HepG2 (cell line): ENCODE data around the gene SLC16A3. TPM values are rescaled to one million over a fixed set of nuclear protein-coding genes. Genes with fewer than 3 reads are reported as not detected.

Source experiments
- ATF7-NPFF ChIP-seq: sonication (generic); formaldehyde crosslinking; IDR thresholded peaks from 2 replicates; pipeline ENCODE4 v1.8.1; 2023; ENCODE audit warnings: mild to moderate bottlenecking, low read depth, missing genetic modification reagents, moderate library complexity
- HNRNPL ChIP-seq: fragments of 200-400 bp; formaldehyde crosslinking; IDR thresholded peaks from 2 replicates; pipeline ENCODE4 v1.6.1; 2017; ENCODE audit warnings: mild to moderate bottlenecking, low read depth, low read length
- NCOA1 ChIP-seq: sonication (generic); formaldehyde crosslinking; IDR thresholded peaks from 2 replicates; pipeline ENCODE4 v1.9.0; 2021; ENCODE audit warnings: missing genetic modification reagents
- TOE1 ChIP-seq: sonication (generic); formaldehyde crosslinking; IDR thresholded peaks from 2 replicates; pipeline ENCODE4 v1.4.0; 2020; ENCODE audit warnings: mild to moderate bottlenecking, missing genetic modification reagents
- ZNF543 ChIP-seq: sonication (generic); formaldehyde crosslinking; IDR thresholded peaks from 2 replicates; pipeline ENCODE4 v1.4.0; 2020; ENCODE audit warnings: mild to moderate bottlenecking, missing genetic modification reagents
- ZNF792 ChIP-seq: IDR thresholded peaks from 2 replicates; pipeline ENCODE4 v1.6.1; 2016
- polyA plus RNA-seq, 8 experiments: library from polyadenylated mRNA; depleted of rRNA in 3 of 8; stranded (reverse) in 7 of 8; unstranded in 1 of 8; fragments of >200 nt; fragmentation: Illumina TruSeq in 4 of 8; extraction: Trizol in 4 of 8; gene quantifications; 2 replicates each; pipeline versions ENCODE4 v1.2.1 to v1.2.3, GENCODE V29; 2011 to 2016; ENCODE audit warnings: low read depth in 4 of 8, missing spikeins in 1 of 8, mixed read lengths in 1 of 8; ENCODE audit not compliant: insufficient read depth in 1 of 8
- total RNA-seq, 5 experiments: library from RNA; depleted of rRNA; stranded (reverse); fragments of >200 nt; fragmentation: Illumina TruSeq; extraction: Trizol; gene quantifications; 2 replicates each; pipeline ENCODE4 v1.2.3, GENCODE V29; 2016; ENCODE audit warnings: low read depth in 1 of 5
- TF ChIP-seq, protein P1 (sequence below): IDR thresholded peaks from 2 replicates; pipeline ENCODE4 v1.6.1; 2018; ENCODE audit warnings: missing genetic modification reagents
- TF ChIP-seq, protein P2 (sequence below): sonication (generic); formaldehyde crosslinking; IDR thresholded peaks from 2 replicates; pipeline ENCODE4 v1.9.0; 2021; ENCODE audit warnings: missing genetic modification reagents, mild to moderate bottlenecking, borderline replicate concordance
- TF ChIP-seq, protein P3 (sequence below), 2 experiments: sonication (generic) in 1 of 2; formaldehyde crosslinking in 1 of 2; IDR thresholded peaks; 2 replicates each; pipeline versions ENCODE4 v1.4.0 to v1.6.1; 2018 to 2020; ENCODE audit warnings: missing genetic modification reagents in 2 of 2, borderline replicate concordance in 1 of 2, low read depth in 1 of 2, mild to moderate bottlenecking in 1 of 2, missing biosample characterization in 1 of 2
- TF ChIP-seq, protein P4 (sequence below): sonication (generic); formaldehyde crosslinking; IDR thresholded peaks from 2 replicates; pipeline ENCODE4 v1.9.0; 2021; ENCODE audit warnings: missing genetic modification reagents, mild to moderate bottlenecking, borderline replicate concordance
- TF ChIP-seq, protein P5 (sequence below): sonication (generic); formaldehyde crosslinking; IDR thresholded peaks from 2 replicates; pipeline ENCODE4 v1.4.0; 2020; ENCODE audit warnings: mild to moderate bottlenecking, missing genetic modification reagents
- TF ChIP-seq, protein P6 (sequence below): IDR thresholded peaks from 2 replicates; pipeline ENCODE4 v1.6.1; 2016; ENCODE audit warnings: low read depth, control low read depth

Gene SLC16A3
- total and polyA plus RNA-seq, 2 of the 13 experiments (the other 11 are each of a cell fraction or from before 2014, with no cell fraction given): 242 to 349 TPM

DNA sequence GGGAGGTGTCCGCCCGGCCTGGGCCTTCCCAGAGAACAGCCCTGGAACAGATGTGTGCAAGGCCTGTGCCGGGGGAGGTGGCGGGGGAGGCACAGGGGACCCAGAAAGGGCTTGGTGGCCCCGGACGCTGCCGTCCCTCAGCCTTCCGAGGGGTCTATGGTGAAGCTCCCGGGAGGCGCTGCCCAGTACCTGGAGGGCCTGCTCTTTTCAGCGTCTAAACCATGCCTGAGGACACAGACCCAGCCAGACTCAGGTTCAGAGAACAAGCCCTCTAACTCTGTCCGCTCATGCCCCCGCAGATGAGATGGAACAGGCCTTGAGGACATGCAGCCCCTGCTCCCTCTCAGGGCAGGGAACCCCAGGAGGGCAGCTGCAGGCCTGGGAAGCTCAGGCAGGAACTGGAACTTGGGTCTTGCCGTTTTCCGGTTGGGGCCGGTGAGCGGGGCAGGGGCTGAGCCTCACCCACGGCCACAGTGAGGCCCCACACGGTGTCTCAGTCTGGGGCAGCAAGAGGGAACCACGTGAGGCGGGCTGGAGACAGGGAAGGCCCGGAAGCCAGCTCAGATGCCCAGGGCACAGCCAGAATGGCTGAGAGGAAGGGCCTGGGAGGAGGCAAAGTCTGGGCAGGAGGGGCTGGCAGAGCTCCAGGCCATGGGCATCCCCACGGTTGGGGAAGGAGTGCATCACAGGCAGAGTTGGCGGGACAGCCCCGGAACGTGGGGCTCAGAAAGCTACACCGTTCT, 12.5 kb downstream of the SLC16A3 start (continued):
- peak; percentile 79 for TF ChIP-seq ZNF543
- TF ChIP-seq, protein P1, sequence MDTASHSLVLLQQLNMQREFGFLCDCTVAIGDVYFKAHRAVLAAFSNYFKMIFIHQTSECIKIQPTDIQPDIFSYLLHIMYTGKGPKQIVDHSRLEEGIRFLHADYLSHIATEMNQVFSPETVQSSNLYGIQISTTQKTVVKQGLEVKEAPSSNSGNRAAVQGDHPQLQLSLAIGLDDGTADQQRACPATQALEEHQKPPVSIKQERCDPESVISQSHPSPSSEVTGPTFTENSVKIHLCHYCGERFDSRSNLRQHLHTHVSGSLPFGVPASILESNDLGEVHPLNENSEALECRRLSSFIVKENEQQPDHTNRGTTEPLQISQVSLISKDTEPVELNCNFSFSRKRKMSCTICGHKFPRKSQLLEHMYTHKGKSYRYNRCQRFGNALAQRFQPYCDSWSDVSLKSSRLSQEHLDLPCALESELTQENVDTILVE (CRISPR knock-in tag): peak; percentile 59; the same call in 1 of the 2 replicates
- TF ChIP-seq, protein P2, sequence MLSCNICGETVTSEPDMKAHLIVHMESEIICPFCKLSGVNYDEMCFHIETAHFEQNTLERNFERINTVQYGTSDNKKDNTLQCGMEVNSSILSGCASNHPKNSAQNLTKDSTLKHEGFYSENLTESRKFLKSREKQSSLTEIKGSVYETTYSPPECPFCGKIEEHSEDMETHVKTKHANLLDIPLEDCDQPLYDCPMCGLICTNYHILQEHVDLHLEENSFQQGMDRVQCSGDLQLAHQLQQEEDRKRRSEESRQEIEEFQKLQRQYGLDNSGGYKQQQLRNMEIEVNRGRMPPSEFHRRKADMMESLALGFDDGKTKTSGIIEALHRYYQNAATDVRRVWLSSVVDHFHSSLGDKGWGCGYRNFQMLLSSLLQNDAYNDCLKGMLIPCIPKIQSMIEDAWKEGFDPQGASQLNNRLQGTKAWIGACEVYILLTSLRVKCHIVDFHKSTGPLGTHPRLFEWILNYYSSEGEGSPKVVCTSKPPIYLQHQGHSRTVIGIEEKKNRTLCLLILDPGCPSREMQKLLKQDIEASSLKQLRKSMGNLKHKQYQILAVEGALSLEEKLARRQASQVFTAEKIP (CRISPR knock-in tag): no peak
- TF ChIP-seq, protein P3, sequence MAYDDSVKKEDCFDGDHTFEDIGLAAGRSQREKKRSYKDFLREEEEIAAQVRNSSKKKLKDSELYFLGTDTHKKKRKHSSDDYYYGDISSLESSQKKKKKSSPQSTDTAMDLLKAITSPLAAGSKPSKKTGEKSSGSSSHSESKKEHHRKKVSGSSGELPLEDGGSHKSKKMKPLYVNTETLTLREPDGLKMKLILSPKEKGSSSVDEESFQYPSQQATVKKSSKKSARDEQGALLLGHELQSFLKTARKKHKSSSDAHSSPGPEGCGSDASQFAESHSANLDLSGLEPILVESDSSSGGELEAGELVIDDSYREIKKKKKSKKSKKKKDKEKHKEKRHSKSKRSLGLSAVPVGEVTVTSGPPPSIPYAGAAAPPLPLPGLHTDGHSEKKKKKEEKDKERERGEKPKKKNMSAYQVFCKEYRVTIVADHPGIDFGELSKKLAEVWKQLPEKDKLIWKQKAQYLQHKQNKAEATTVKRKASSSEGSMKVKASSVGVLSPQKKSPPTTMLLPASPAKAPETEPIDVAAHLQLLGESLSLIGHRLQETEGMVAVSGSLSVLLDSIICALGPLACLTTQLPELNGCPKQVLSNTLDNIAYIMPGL (CRISPR knock-in tag; IDR thresholded peaks at IDR 0.05; ENCODE audit: borderline replicate concordance in 1 of 2, low read depth in 1 of 2): peak; percentile 31 to 40
- peak; percentile 81 for TF ChIP-seq ATF7-NPFF (CRISPR knock-in tag)
- TF ChIP-seq, protein P4, sequence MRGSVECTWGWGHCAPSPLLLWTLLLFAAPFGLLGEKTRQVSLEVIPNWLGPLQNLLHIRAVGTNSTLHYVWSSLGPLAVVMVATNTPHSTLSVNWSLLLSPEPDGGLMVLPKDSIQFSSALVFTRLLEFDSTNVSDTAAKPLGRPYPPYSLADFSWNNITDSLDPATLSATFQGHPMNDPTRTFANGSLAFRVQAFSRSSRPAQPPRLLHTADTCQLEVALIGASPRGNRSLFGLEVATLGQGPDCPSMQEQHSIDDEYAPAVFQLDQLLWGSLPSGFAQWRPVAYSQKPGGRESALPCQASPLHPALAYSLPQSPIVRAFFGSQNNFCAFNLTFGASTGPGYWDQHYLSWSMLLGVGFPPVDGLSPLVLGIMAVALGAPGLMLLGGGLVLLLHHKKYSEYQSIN: no peak
- no peak for TF ChIP-seq NCOA1 (CRISPR knock-in tag)
- TF ChIP-seq, protein P5, sequence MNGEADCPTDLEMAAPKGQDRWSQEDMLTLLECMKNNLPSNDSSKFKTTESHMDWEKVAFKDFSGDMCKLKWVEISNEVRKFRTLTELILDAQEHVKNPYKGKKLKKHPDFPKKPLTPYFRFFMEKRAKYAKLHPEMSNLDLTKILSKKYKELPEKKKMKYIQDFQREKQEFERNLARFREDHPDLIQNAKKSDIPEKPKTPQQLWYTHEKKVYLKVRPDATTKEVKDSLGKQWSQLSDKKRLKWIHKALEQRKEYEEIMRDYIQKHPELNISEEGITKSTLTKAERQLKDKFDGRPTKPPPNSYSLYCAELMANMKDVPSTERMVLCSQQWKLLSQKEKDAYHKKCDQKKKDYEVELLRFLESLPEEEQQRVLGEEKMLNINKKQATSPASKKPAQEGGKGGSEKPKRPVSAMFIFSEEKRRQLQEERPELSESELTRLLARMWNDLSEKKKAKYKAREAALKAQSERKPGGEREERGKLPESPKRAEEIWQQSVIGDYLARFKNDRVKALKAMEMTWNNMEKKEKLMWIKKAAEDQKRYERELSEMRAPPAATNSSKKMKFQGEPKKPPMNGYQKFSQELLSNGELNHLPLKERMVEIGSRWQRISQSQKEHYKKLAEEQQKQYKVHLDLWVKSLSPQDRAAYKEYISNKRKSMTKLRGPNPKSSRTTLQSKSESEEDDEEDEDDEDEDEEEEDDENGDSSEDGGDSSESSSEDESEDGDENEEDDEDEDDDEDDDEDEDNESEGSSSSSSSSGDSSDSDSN (CRISPR knock-in tag): peak; percentile 55; the same call in 1 of the 2 replicates
- 0 out of 2 replicates have a peak, but pooled peaks have one; percentile 74 for TF ChIP-seq ZNF792 (CRISPR knock-in tag)
- TF ChIP-seq HNRNPL: peak; percentile 98
- TF ChIP-seq, protein P6, sequence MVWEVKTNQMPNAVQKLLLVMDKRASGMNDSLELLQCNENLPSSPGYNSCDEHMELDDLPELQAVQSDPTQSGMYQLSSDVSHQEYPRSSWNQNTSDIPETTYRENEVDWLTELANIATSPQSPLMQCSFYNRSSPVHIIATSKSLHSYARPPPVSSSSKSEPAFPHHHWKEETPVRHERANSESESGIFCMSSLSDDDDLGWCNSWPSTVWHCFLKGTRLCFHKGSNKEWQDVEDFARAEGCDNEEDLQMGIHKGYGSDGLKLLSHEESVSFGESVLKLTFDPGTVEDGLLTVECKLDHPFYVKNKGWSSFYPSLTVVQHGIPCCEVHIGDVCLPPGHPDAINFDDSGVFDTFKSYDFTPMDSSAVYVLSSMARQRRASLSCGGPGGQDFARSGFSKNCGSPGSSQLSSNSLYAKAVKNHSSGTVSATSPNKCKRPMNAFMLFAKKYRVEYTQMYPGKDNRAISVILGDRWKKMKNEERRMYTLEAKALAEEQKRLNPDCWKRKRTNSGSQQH (CRISPR knock-in tag): no peak
- TF ChIP-seq TOE1 (CRISPR knock-in tag): no peak
